H9 (cell line): ENCODE results near the gene COL27A1. TPM values are rescaled to one million over a fixed set of nuclear protein-coding genes. Genes with fewer than 3 reads are reported as not detected.

ENCODE experiments used
- DNase-seq: peaks from one replicate; pipeline ENCODE4 v3.0.0-alpha.2; 2017
- H2AFZ ChIP-seq: one replicate; pipeline ENCODE4 v1.6.1; 2013; ENCODE audit warnings: mild to moderate bottlenecking, low read length, control low read depth, moderate library complexity
- H2AK5ac ChIP-seq: 2 replicates; pipeline ENCODE4 v1.6.1; 2013; ENCODE audit warnings: low read length, control low read depth, mixed read lengths; ENCODE audit not compliant: insufficient read length
- H2BK120ac ChIP-seq: one replicate; pipeline ENCODE4 v1.6.1; 2013; ENCODE audit warnings: low read depth, mild to moderate bottlenecking, low read length, control low read depth, inconsistent platforms; ENCODE audit not compliant: poor library complexity, severe bottlenecking
- H2BK12ac ChIP-seq: 2 replicates; pipeline ENCODE4 v1.6.1; 2013; ENCODE audit warnings: low read length, control low read depth, mixed read lengths, low read depth; ENCODE audit not compliant: insufficient read length
- H2BK15ac ChIP-seq: 2 replicates; pipeline ENCODE4 v1.6.1; 2013; ENCODE audit warnings: low read depth, low read length, control low read depth
- H2BK20ac ChIP-seq: one replicate; pipeline ENCODE4 v1.6.1; 2013; ENCODE audit warnings: low read depth, mild to moderate bottlenecking, low read length, control low read depth, inconsistent platforms; ENCODE audit not compliant: poor library complexity, severe bottlenecking
- H2BK5ac ChIP-seq: 2 replicates; pipeline ENCODE4 v1.6.1; 2013; ENCODE audit warnings: low read length, control low read depth, mixed read lengths; ENCODE audit not compliant: insufficient read length
- H3K14ac ChIP-seq: 2 replicates; pipeline ENCODE4 v1.6.1; 2013; ENCODE audit warnings: low read length, control low read depth; ENCODE audit not compliant: insufficient read depth
- H3K18ac ChIP-seq: 2 replicates; pipeline ENCODE4 v1.6.1; 2013; ENCODE audit warnings: low read depth, mild to moderate bottlenecking, mixed read lengths, low read length, control low read depth; ENCODE audit not compliant: insufficient read length
- H3K23ac ChIP-seq: 2 replicates; pipeline ENCODE4 v1.6.1; 2013; ENCODE audit warnings: low read length, control low read depth, mixed read lengths, low read depth; ENCODE audit not compliant: insufficient read length
- H3K23me2 ChIP-seq: 2 replicates; pipeline ENCODE4 v1.6.1; 2013; ENCODE audit warnings: low read depth, mild to moderate bottlenecking, mixed read lengths, low read length, control low read depth; ENCODE audit not compliant: insufficient read length, poor library complexity, severe bottlenecking
- H3K27ac ChIP-seq: 2 replicates; pipeline ENCODE4 v1.5.1; 2013; ENCODE audit warnings: low read length, control low read depth, mixed read lengths, low read depth; ENCODE audit not compliant: insufficient read length
- H3K27me3 ChIP-seq: 2 replicates; pipeline ENCODE4 v1.6.1; 2013; ENCODE audit warnings: low read length, control low read depth, inconsistent platforms; ENCODE audit not compliant: insufficient read depth
- H3K4ac ChIP-seq: 2 replicates; pipeline ENCODE4 v1.6.1; 2013; ENCODE audit warnings: low read depth, mild to moderate bottlenecking, control low read depth, inconsistent platforms, low read length, moderate library complexity
- H3K4me1 ChIP-seq: 2 replicates; pipeline ENCODE4 v1.6.1; 2013; ENCODE audit warnings: low read length, control low read depth, inconsistent platforms; ENCODE audit not compliant: insufficient read depth
- H3K4me2 ChIP-seq: 2 replicates; pipeline ENCODE4 v1.6.1; 2013; ENCODE audit warnings: low read length, control low read depth, mixed read lengths; ENCODE audit not compliant: insufficient read length, insufficient read depth
- H3K56ac ChIP-seq: 2 replicates; pipeline ENCODE4 v1.6.1; 2013; ENCODE audit warnings: low read depth, mild to moderate bottlenecking, mixed read lengths, low read length, control low read depth; ENCODE audit not compliant: insufficient read length
- H3K79me1 ChIP-seq: 2 replicates; pipeline ENCODE4 v1.6.1; 2013; ENCODE audit warnings: low read depth, mild to moderate bottlenecking, moderate library complexity, low read length, control low read depth, inconsistent platforms; ENCODE audit not compliant: insufficient read depth, poor library complexity, severe bottlenecking
- H3K79me2 ChIP-seq: 2 replicates; pipeline ENCODE4 v1.6.1; 2013; ENCODE audit warnings: low read length, control low read depth, inconsistent platforms; ENCODE audit not compliant: insufficient read depth
- H3K9ac ChIP-seq: 2 replicates; pipeline ENCODE4 v1.6.1; 2013; ENCODE audit warnings: low read length, control low read depth, mixed read lengths; ENCODE audit not compliant: insufficient read length; ENCODE audit errors: extremely low read depth
- H3K9me3 ChIP-seq: one replicate; pipeline ENCODE4 v1.6.1; 2013; ENCODE audit warnings: low read depth, low read length, inconsistent platforms; ENCODE audit not compliant: control insufficient read depth
- H3T11ph ChIP-seq: one replicate; pipeline ENCODE4 v1.6.1; 2013; ENCODE audit warnings: mild to moderate bottlenecking, low read length, control low read depth, inconsistent platforms
- H4K20me1 ChIP-seq: one replicate; pipeline ENCODE4 v1.6.1; 2013; ENCODE audit not compliant: control insufficient read depth, insufficient read length, insufficient read depth
- H4K5ac ChIP-seq: 2 replicates; pipeline ENCODE4 v1.6.1; 2013; ENCODE audit warnings: low read depth, mild to moderate bottlenecking, mixed read lengths, low read length, control low read depth; ENCODE audit not compliant: insufficient read length
- H4K8ac ChIP-seq: replicated peaks from 2 replicates; pipeline ENCODE4 v1.6.1; 2013; ENCODE audit warnings: low read length, control low read depth, mixed read lengths, low read depth; ENCODE audit not compliant: insufficient read length
- H4K91ac ChIP-seq: 2 replicates; pipeline ENCODE4 v1.6.1; 2013; ENCODE audit warnings: low read depth, mild to moderate bottlenecking, moderate library complexity, mixed read lengths, low read length, control low read depth; ENCODE audit not compliant: insufficient read length
- H3K27ac Mint-ChIP-seq, 3 experiments: 2 replicates in 2 of 3; 3 replicates in 1 of 3; pipeline ENCODE4 v1.8.0; 2020 to 2021; ENCODE audit warnings: mixed read lengths in 3 of 3, mild to moderate bottlenecking in 1 of 3, moderate library complexity in 1 of 3
- H3K27me3 Mint-ChIP-seq: 2 replicates; pipeline ENCODE4 v1.8.0; 2021; ENCODE audit warnings: low read depth, mild to moderate bottlenecking, moderate library complexity, mixed read lengths
- H3K36me3 Mint-ChIP-seq, 3 experiments: 2 replicates in 2 of 3; 3 replicates in 1 of 3; pipeline ENCODE4 v1.8.0; 2020 to 2021; ENCODE audit warnings: low read depth in 3 of 3, mixed read lengths in 3 of 3; ENCODE audit not compliant: insufficient read depth in 1 of 3
- H3K4me1 Mint-ChIP-seq, 2 experiments: 2 replicates each; pipeline ENCODE4 v1.8.0; 2020; ENCODE audit warnings: mixed read lengths in 2 of 2
- H3K4me3 Mint-ChIP-seq, 2 experiments: 2 replicates in 1 of 2; 3 replicates in 1 of 2; pipeline ENCODE4 v1.8.0; 2020 to 2021; ENCODE audit warnings: mild to moderate bottlenecking in 2 of 2, mixed read lengths in 2 of 2, moderate library complexity in 1 of 2
- H3K9me3 Mint-ChIP-seq, 2 experiments: 2 replicates in 1 of 2; 3 replicates in 1 of 2; pipeline ENCODE4 v1.8.0; 2020; ENCODE audit warnings: mild to moderate bottlenecking in 2 of 2, mixed read lengths in 2 of 2, moderate library complexity in 1 of 2
- CTCF ChIP-seq: fragments of 200-600 bp; sonication (generic); conservative IDR thresholded peaks from 3 replicates; pipeline ENCODE4 v1.8.0; 2021; ENCODE audit warnings: antibody characterized with exemption, mild to moderate bottlenecking
- WGBS: extraction: QIAGEN DNeasy Blood & Tissue Kit; methylation state at CpG from one replicate; pipeline ENCODE4 v1.1.7; 2013; ENCODE audit warnings: missing lambda C conversion rate, low lambda C conversion rate, mixed read lengths; ENCODE audit not compliant: insufficient read length; ENCODE audit errors: extremely low coverage; 5-methylcytosine and 5-hydroxymethylcytosine counted together
- total RNA-seq: library from RNA; stranded (reverse); gene quantifications from 2 replicates; pipeline ENCODE4 v1.2.1, GENCODE V29; 2021

Gene COL27A1
- total RNA-seq, 1 experiment from 2014 or later = 17.9 TPM

- no peak overlapping the region for H3T11ph ChIP-seq
- H3K4me2 ChIP-seq = no peak overlapping the region
- H2AFZ ChIP-seq = no peak overlapping the region
- no peaks in the 10 kb centered on the region for H3K9me3 ChIP-seq
- no peaks in the 10 kb centered on the region for H3K79me2 ChIP-seq
- peaks cover 0 to 10% (median 0%) of the 10 kb centered on the region in 3 experiments; a peak in 1 of 7 replicates for H3K36me3 Mint-ChIP-seq
- no peak overlapping the region for H3K23ac ChIP-seq
- H3K18ac ChIP-seq = no peak overlapping the region
- no peak overlapping the region for H3K4ac ChIP-seq
- no peak overlapping the region for H3K27ac Mint-ChIP-seq
- no peaks in the 10 kb centered on the region; the same call in 1 of the 2 replicates for H3K4me1 ChIP-seq
- H3K9ac ChIP-seq = no peak overlapping the region
- H2BK20ac ChIP-seq = no peak overlapping the region
- no peak for TF ChIP-seq CTCF
- no peak overlapping the region for H3K27ac ChIP-seq
- no peak overlapping the region for H3K56ac ChIP-seq
- no CpG with 5 or more reads among the region's 5 CpGs for WGBS
- H3K79me1 ChIP-seq = no peaks in the 10 kb centered on the region
- H3K14ac ChIP-seq = no peak overlapping the region
- H2BK5ac ChIP-seq = no peak overlapping the region
- no peak overlapping the region for H4K5ac ChIP-seq
- H2BK120ac ChIP-seq = no peak overlapping the region
- H3K4me1 Mint-ChIP-seq = peaks cover 10 to 23% of the 10 kb centered on the region in 2 experiments
- H2BK12ac ChIP-seq = no peak overlapping the region
- no peak for DNase-seq
- no peaks in the 10 kb centered on the region; the same call in 1 of the 2 replicates for H3K27me3 Mint-ChIP-seq
- no peak overlapping the region for H4K91ac ChIP-seq
- no peaks in the 10 kb centered on the region for H3K27me3 ChIP-seq
- H3K9me3 Mint-ChIP-seq = no peaks in the 10 kb centered on the region
- no peak overlapping the region for H2BK15ac ChIP-seq
- H4K20me1 ChIP-seq = no peaks in the 10 kb centered on the region
- H3K23me2 ChIP-seq = no peaks in the 10 kb centered on the region
- no peak overlapping the region for H2AK5ac ChIP-seq
- no peak overlapping the region for H4K8ac ChIP-seq
- no peak overlapping the region for H3K4me3 Mint-ChIP-seq
These were observed 82.4 kb downstream of the COL27A1 start for GRCh38 chr9:114237781-114238180.
